ENCODE measurements around the gene ZBED2.

DNA sequence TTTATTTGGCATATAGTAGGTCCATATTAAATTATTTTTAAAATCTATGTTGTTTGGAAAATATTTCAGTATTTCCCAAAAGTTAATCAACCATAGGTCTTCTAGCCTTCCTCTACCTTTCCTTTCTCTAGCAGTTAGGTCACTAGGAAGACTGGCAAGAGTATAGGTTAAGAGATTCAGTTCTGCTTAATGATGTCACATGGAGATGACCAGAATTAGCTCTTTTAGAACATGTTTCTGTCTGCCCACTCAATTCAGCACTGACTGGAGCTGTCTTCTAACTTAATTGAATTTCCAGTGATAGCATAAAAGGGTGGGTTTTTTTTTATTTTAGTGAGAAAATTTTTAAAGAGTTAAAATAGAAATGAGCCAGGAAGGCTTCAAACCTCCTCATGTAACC, 23.8 kb upstream of the ZBED2 start:
- no peak for TF ChIP-seq POLR2A (IDR thresholded peaks at IDR 0.05)
- TF ChIP-seq, protein P1, sequence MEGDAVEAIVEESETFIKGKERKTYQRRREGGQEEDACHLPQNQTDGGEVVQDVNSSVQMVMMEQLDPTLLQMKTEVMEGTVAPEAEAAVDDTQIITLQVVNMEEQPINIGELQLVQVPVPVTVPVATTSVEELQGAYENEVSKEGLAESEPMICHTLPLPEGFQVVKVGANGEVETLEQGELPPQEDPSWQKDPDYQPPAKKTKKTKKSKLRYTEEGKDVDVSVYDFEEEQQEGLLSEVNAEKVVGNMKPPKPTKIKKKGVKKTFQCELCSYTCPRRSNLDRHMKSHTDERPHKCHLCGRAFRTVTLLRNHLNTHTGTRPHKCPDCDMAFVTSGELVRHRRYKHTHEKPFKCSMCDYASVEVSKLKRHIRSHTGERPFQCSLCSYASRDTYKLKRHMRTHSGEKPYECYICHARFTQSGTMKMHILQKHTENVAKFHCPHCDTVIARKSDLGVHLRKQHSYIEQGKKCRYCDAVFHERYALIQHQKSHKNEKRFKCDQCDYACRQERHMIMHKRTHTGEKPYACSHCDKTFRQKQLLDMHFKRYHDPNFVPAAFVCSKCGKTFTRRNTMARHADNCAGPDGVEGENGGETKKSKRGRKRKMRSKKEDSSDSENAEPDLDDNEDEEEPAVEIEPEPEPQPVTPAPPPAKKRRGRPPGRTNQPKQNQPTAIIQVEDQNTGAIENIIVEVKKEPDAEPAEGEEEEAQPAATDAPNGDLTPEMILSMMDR (IDR thresholded peaks at IDR 0.05) = no peak
